Breast epithelium (tissue), 3 donors: ENCODE data around the gene LRRC4C.

Experiments
- POLR2A ChIP-seq: fragments of 450-650 bp; IDR thresholded peaks from one replicate; pipeline ENCODE4 v1.6.1; 2016; ENCODE audit warnings: antibody characterized with exemption, mild to moderate bottlenecking, moderate library complexity
- POLR2AphosphoS5 ChIP-seq, 3 donors: sonication (generic); formaldehyde crosslinking; IDR thresholded peaks; one replicate each; pipeline ENCODE4 v1.6.1; 2017; ENCODE audit warnings: antibody characterized with exemption in 3 of 3
- TF ChIP-seq, protein P1 (sequence below), 3 donors: fragments of 450-650 bp; IDR thresholded peaks; one replicate each; pipeline ENCODE4 v1.5.1; 2016 to 2017; ENCODE audit warnings: antibody characterized with exemption in 3 of 3, mild to moderate bottlenecking in 3 of 3, moderate library complexity in 3 of 3

DNA sequence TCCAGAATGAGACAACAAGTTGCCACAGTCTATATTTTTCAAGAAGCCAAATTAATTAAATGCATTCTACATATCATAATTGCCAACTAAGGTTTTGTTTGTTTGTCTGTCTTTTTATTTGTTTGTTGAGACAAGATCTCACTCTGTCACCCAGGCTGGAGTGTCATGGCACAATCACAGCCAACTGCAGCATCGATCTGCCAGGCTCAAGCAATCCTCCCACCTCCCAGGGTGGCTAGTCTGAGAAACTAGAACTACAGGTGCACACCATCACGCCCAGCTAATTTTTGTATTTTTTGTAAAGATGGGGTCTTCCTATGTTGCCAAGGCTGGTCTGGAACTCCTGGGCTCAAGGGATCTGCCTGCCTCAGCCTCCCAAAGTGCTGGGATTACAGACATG, 140.0 kb downstream of the LRRC4C start:
- TF ChIP-seq, protein P1, sequence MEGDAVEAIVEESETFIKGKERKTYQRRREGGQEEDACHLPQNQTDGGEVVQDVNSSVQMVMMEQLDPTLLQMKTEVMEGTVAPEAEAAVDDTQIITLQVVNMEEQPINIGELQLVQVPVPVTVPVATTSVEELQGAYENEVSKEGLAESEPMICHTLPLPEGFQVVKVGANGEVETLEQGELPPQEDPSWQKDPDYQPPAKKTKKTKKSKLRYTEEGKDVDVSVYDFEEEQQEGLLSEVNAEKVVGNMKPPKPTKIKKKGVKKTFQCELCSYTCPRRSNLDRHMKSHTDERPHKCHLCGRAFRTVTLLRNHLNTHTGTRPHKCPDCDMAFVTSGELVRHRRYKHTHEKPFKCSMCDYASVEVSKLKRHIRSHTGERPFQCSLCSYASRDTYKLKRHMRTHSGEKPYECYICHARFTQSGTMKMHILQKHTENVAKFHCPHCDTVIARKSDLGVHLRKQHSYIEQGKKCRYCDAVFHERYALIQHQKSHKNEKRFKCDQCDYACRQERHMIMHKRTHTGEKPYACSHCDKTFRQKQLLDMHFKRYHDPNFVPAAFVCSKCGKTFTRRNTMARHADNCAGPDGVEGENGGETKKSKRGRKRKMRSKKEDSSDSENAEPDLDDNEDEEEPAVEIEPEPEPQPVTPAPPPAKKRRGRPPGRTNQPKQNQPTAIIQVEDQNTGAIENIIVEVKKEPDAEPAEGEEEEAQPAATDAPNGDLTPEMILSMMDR (IDR thresholded peaks at IDR 0.05): no peak
- no peak for TF ChIP-seq POLR2AphosphoS5 (IDR thresholded peaks at IDR 0.05)
- TF ChIP-seq POLR2A: no peak
